Endothelial cell of umbilical vein (primary cell): ENCODE data around the gene SLC35D2. TPM values are rescaled to one million over a fixed set of nuclear protein-coding genes. Genes with fewer than 3 reads are reported as not detected.

Experiments
- BruUV-seq: library from RNA; stranded (reverse); fragments of 400-500 nt; replicated peaks from 2 replicates; lab custom pipeline; 2021; lab: Mats Ljungman, UMichigan
- CTCF ChIA-PET: fragments of 300-600, 350-600 bp; sonication (Branson Sonifier 250); formaldehyde crosslinking; loops from one replicate; lab custom pipeline; 2021; ENCODE audit warnings: antibody characterized with exemption, inconsistent platforms; lab: Charles Lee
- POLR2A ChIA-PET: fragments of 300-600, 350-600 bp; sonication (Branson Sonifier 250); formaldehyde crosslinking; loops from one replicate; lab custom pipeline; 2021; ENCODE audit warnings: antibody characterized with exemption, inconsistent platforms; lab: Charles Lee
- DNase-seq: peaks from one replicate; pipeline ENCODE4 v3.0.0-alpha.2; 2011; ENCODE audit warnings: low read depth, low spot score
- FAIRE-seq: peaks from 2 replicates; lab custom pipeline; 2011; peaks lifted over from hg19 to GRCh38; lab: Jason Lieb, UNC
- H2AFZ ChIP-seq: 2 replicates; pipeline ENCODE4 v1.6.0; 2012; ENCODE audit warnings: low read depth, low read length, control low read depth, inconsistent platforms
- H3K27ac ChIP-seq: 2 replicates; pipeline ENCODE4 v1.5.1; 2011; ENCODE audit warnings: low read depth, mild to moderate bottlenecking, control low read depth, low read length, moderate library complexity; ENCODE audit not compliant: insufficient read depth
- H3K27me3 ChIP-seq, 2 experiments: 2 replicates each; pipeline versions ENCODE4 v1.6.0 to v1.6.1; 2011; ENCODE audit warnings: low read length in 2 of 2, mixed read lengths in 1 of 2; ENCODE audit not compliant: control insufficient read depth in 2 of 2, insufficient read depth in 2 of 2
- H3K36me3 ChIP-seq, 2 experiments: 2 replicates in 1 of 2; 3 replicates in 1 of 2; pipeline ENCODE4 v1.5.1; 2011; ENCODE audit warnings: low read length in 2 of 2, mild to moderate bottlenecking in 1 of 2, moderate library complexity in 1 of 2; ENCODE audit not compliant: control insufficient read depth in 2 of 2, insufficient read depth in 2 of 2; ENCODE audit errors: extremely low read depth in 1 of 2
- H3K4me1 ChIP-seq: 3 replicates; pipeline ENCODE4 v1.5.1; 2011; ENCODE audit warnings: mild to moderate bottlenecking, low read length; ENCODE audit not compliant: control insufficient read depth, insufficient read depth; ENCODE audit errors: extremely low read depth
- H3K4me2 ChIP-seq: 2 replicates; pipeline ENCODE4 v1.6.1; 2011; ENCODE audit warnings: low read length, control low read depth, mixed read lengths; ENCODE audit not compliant: insufficient read depth
- H3K4me3 ChIP-seq, 3 experiments: fragments of 200-600 bp in 1 of 3; sonication (generic), shearing (Covaris generic) in 1 of 3; replicated peaks in 1 of 3; 2 replicates each; pipeline ENCODE4 v1.5.1; 2011 to 2016; ENCODE audit warnings: control low read depth in 3 of 3, low read length in 3 of 3, mild to moderate bottlenecking in 2 of 3, inconsistent platforms in 1 of 3, low read depth in 1 of 3, moderate library complexity in 1 of 3; ENCODE audit not compliant: insufficient read depth in 1 of 3
- H3K79me2 ChIP-seq: 2 replicates; pipeline ENCODE4 v1.6.0; 2012; ENCODE audit warnings: low read length, inconsistent platforms; ENCODE audit not compliant: control insufficient read depth, insufficient read depth
- H3K9ac ChIP-seq: replicated peaks from 2 replicates; pipeline ENCODE3; 2011; ENCODE audit warnings: low read length, control low read depth; ENCODE audit not compliant: insufficient read depth; ENCODE audit errors: extremely low read depth
- H3K9me1 ChIP-seq: replicated peaks from 3 replicates; pipeline ENCODE4 v1.6.0; 2011; ENCODE audit warnings: mild to moderate bottlenecking, low read length; ENCODE audit not compliant: control insufficient read depth, insufficient read depth; ENCODE audit errors: extremely low read depth
- H3K9me3 ChIP-seq: replicated peaks from 2 replicates; pipeline ENCODE4 v1.5.1; 2012; ENCODE audit warnings: low read length, inconsistent platforms; ENCODE audit not compliant: control insufficient read depth, insufficient read depth
- H4K20me1 ChIP-seq: replicated peaks from 2 replicates; pipeline ENCODE3; 2011; ENCODE audit warnings: mild to moderate bottlenecking, low read length; ENCODE audit not compliant: control insufficient read depth, insufficient read depth; ENCODE audit errors: extremely low read depth
- FOS ChIP-seq: IDR thresholded peaks from 2 replicates; pipeline ENCODE4 v1.6.1; 2011; ENCODE audit warnings: mild to moderate bottlenecking, low read length, moderate library complexity, borderline replicate concordance; ENCODE audit not compliant: insufficient read depth
- MYC ChIP-seq: IDR thresholded peaks from one replicate; pipeline ENCODE4 v1.6.1; 2011; ENCODE audit warnings: mild to moderate bottlenecking, low read depth, low read length
- POLR2A ChIP-seq: IDR thresholded peaks from 2 replicates; pipeline ENCODE4 v1.6.1; 2012; ENCODE audit warnings: low read depth, mild to moderate bottlenecking, control low read depth, low read length
- POLR2AphosphoS5 ChIP-seq: IDR thresholded peaks from 2 replicates; pipeline ENCODE4 v1.6.1; 2012; ENCODE audit warnings: low read depth, mild to moderate bottlenecking, control low read depth, low read length, moderate library complexity; ENCODE audit not compliant: insufficient read depth
- dilution Hi-C: fragments of 300-500 bp; cut with MboI; formaldehyde crosslinking; loops from one replicate; pipeline ENCODE4 v1.15.0; 2019; ENCODE audit warnings: low sequenced_read_pairs; ENCODE audit not compliant: extremely low pct_ligation_motif_present
- intact Hi-C: fragments of 100-400 bp; cut with micrococcal nuclease; formaldehyde crosslinking; loops from one replicate; pipeline ENCODE4 v1.10.0; 2022
- polyA plus RNA-seq, 4 experiments: library from polyadenylated mRNA; depleted of rRNA in 3 of 4; stranded (reverse) in 3 of 4; unstranded in 1 of 4; fragments of >200 nt; gene quantifications; 2 replicates each; pipeline versions ENCODE4 v1.2.1 to v1.2.3, GENCODE V29; 2011 to 2012; ENCODE audit warnings: missing spikeins in 1 of 4
- total RNA-seq: library from RNA; stranded (reverse); gene quantifications from 2 replicates; pipeline ENCODE4 v1.2.3, GENCODE V29; 2021
- TF ChIP-seq, protein P1 (sequence below): IDR thresholded peaks from 2 replicates; pipeline ENCODE4 v1.6.1; 2011; ENCODE audit not compliant: insufficient read depth, insufficient read length
- TF ChIP-seq, protein P2 (sequence below), 2 donors: IDR thresholded peaks; 1 replicate in 1 of 2; 2 replicates in 1 of 2; pipeline ENCODE4 v1.5.1; 2011; ENCODE audit warnings: low read length in 2 of 2, mild to moderate bottlenecking in 2 of 2, moderate library complexity in 2 of 2, control low read depth in 1 of 2, inconsistent platforms in 1 of 2, low read depth in 1 of 2; ENCODE audit not compliant: insufficient read depth in 1 of 2; ENCODE audit errors: extremely low read depth in 1 of 2

Gene SLC35D2
- total and polyA plus RNA-seq, 2 donors (not counting 3 experiments of a cell fraction or from before 2014, with no cell fraction given): 21.1 to 29.9 TPM

DNA sequence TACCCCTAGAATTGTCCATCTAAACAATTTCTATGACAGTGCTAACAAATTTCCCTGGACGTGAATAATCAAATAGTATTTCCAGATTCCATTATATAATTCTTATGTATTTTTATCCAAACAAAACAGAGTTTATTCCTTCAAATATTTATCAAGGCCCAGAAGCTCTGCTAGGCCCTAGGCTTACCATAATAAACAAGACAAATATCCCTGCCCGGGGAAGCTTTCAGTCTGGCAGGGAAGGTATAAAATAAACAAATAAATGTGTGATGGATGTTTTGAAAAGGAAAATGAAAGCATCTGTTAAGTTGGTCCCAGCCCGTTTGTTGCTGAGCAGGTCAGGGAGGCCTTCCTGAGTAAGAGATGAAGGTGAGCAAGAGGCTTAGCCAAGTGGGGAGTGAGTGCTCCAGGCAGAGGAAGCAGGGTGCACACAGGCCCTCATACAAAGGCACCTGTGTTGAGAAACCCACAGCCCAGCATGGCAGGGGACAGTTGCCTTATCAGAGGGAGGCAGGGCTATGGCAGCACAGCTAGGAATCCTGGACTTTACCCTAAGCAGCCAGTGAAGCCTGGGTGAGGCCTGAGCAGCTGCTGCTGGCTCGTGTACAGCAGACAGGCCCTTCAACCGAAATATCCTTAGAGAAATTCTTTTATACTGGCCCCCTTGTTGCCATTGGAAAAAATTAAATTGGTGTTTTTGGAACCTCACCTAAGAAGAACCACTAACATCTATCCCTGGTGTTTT, 7.7 kb upstream of the SLC35D2 start:
- ChIA-PET CTCF (interaction anchor here (0.8 to 1.8 kb wide), 3 partner anchors 14 to 64 kb away, joined by 3 to 8 read pairs (median 3); no protein-coding TSS in a partner anchor), POLR2A (no interaction called here)
- Histone ChIP-seq H3K4me2 (no peak overlapping the region), H3K4me1 (no peaks in the 10 kb centered on the region), H3K79me2 (no peaks in the 10 kb centered on the region), H3K9me1 (no peaks in the 10 kb centered on the region), H3K27ac (no peak overlapping the region), H4K20me1 (no peaks in the 10 kb centered on the region), H3K9me3 (no peaks in the 10 kb centered on the region), H3K9ac (no peak overlapping the region), H3K4me3 (no peak overlapping the region), H3K36me3 (no peaks in the 10 kb centered on the region), H2AFZ (peak overlapping the region; percentile 56), H3K27me3 (no peaks in the 10 kb centered on the region)
- TF ChIP-seq POLR2A (no peak), FOS (no peak), POLR2AphosphoS5 (no peak), MYC (no peak)
- TF ChIP-seq, protein P1, sequence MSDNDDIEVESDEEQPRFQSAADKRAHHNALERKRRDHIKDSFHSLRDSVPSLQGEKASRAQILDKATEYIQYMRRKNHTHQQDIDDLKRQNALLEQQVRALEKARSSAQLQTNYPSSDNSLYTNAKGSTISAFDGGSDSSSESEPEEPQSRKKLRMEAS: no peak
- TF ChIP-seq, protein P2, sequence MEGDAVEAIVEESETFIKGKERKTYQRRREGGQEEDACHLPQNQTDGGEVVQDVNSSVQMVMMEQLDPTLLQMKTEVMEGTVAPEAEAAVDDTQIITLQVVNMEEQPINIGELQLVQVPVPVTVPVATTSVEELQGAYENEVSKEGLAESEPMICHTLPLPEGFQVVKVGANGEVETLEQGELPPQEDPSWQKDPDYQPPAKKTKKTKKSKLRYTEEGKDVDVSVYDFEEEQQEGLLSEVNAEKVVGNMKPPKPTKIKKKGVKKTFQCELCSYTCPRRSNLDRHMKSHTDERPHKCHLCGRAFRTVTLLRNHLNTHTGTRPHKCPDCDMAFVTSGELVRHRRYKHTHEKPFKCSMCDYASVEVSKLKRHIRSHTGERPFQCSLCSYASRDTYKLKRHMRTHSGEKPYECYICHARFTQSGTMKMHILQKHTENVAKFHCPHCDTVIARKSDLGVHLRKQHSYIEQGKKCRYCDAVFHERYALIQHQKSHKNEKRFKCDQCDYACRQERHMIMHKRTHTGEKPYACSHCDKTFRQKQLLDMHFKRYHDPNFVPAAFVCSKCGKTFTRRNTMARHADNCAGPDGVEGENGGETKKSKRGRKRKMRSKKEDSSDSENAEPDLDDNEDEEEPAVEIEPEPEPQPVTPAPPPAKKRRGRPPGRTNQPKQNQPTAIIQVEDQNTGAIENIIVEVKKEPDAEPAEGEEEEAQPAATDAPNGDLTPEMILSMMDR (IDR thresholded peaks at IDR 0.05; ENCODE audit: extremely low read depth in 1 of 2, insufficient read depth in 1 of 2, low read depth in 1 of 2, low read length in 2 of 2): no peak
- DNase-seq (peak; percentile 65), FAIRE-seq (no peak)
- dilution Hi-C loops: no loop called here
- BruUV-seq: no TSS peak
- intact Hi-C loops: no loop called here
